CD14-positive monocyte (primary cell): ENCODE data around the gene SPHKAP. TPM values are rescaled to one million over a fixed set of nuclear protein-coding genes. Genes with fewer than 3 reads are reported as not detected.

ENCODE experiments used
- DNase-seq, 3 donors: peaks; one replicate each; pipeline ENCODE4 v3.0.0-alpha.2; 2011 to 2022
- H2AFZ ChIP-seq: 2 replicates; pipeline ENCODE4 v1.6.0; 2012; ENCODE audit warnings: mild to moderate bottlenecking, low read depth, low read length, inconsistent platforms; ENCODE audit not compliant: insufficient read depth, poor library complexity, severe bottlenecking
- H3K27ac ChIP-seq, 2 donors: 1 replicate in 1 of 2; 2 replicates in 1 of 2; pipeline ENCODE4 v1.5.1; 2012 to 2013; ENCODE audit warnings: low read length in 2 of 2, control low read depth in 1 of 2, inconsistent platforms in 1 of 2, low read depth in 1 of 2, mild to moderate bottlenecking in 1 of 2
- H3K27me3 ChIP-seq, 2 donors: one replicate each; pipeline versions ENCODE4 v1.6.0 to v1.6.1; 2011 to 2013; ENCODE audit warnings: low read length in 2 of 2; ENCODE audit not compliant: control insufficient read depth in 2 of 2, insufficient read depth in 2 of 2
- H3K36me3 ChIP-seq, 2 donors: replicated peaks in 1 of 2; 1 replicate in 1 of 2; 2 replicates in 1 of 2; pipeline versions ENCODE4 v1.5.1 to v1.6.1; 2012 to 2013; ENCODE audit warnings: low read length in 2 of 2, control low read depth in 1 of 2, inconsistent platforms in 1 of 2, mild to moderate bottlenecking in 1 of 2; ENCODE audit not compliant: insufficient read depth in 2 of 2, control insufficient read depth in 1 of 2
- H3K4me1 ChIP-seq, 2 donors: 1 replicate in 1 of 2; 2 replicates in 1 of 2; pipeline versions ENCODE4 v1.5.1 to v1.6.1; 2012 to 2013; ENCODE audit warnings: low read length in 2 of 2, control low read depth in 1 of 2, inconsistent platforms in 1 of 2, mild to moderate bottlenecking in 1 of 2, moderate library complexity in 1 of 2; ENCODE audit not compliant: insufficient read depth in 2 of 2, control insufficient read depth in 1 of 2
- H3K4me2 ChIP-seq: replicated peaks from 2 replicates; pipeline ENCODE3; 2012; ENCODE audit warnings: low read length, moderate library complexity, mild to moderate bottlenecking; ENCODE audit not compliant: poor library complexity, severe bottlenecking; ENCODE audit errors: extremely low read depth
- H3K4me3 ChIP-seq, 3 experiments: fragments of 200-600 bp in 1 of 3; sonication (generic) in 1 of 3; replicated peaks in 1 of 3; 1 replicate in 2 of 3; 2 replicates in 1 of 3; pipeline ENCODE4 v1.5.1; 2011 to 2013; ENCODE audit warnings: low read length in 3 of 3, mild to moderate bottlenecking in 3 of 3, control low read depth in 2 of 3, low read depth in 2 of 3, inconsistent platforms in 1 of 3, moderate library complexity in 1 of 3
- H3K79me2 ChIP-seq: 2 replicates; pipeline ENCODE4 v1.6.0; 2012; ENCODE audit warnings: mild to moderate bottlenecking, control low read depth, inconsistent platforms, low read length, moderate library complexity; ENCODE audit not compliant: insufficient read depth
- H3K9ac ChIP-seq: 2 replicates; pipeline ENCODE4 v1.6.0; 2017; ENCODE audit warnings: low read length, mild to moderate bottlenecking; ENCODE audit not compliant: insufficient read depth, poor library complexity, severe bottlenecking
- H3K9me3 ChIP-seq, 2 donors: replicated peaks in 1 of 2; 1 replicate in 1 of 2; 2 replicates in 1 of 2; pipeline versions ENCODE4 v1.5.1 to v1.6.1; 2012 to 2013; ENCODE audit warnings: low read length in 2 of 2, control low read depth in 1 of 2; ENCODE audit not compliant: control insufficient read depth in 1 of 2, insufficient read depth in 1 of 2
- H4K20me1 ChIP-seq: 2 replicates; pipeline ENCODE4 v1.6.0; 2012; ENCODE audit warnings: mild to moderate bottlenecking, low read length, control low read depth, moderate library complexity; ENCODE audit not compliant: insufficient read depth
- H3K27ac Mint-ChIP-seq, 7 donors: one replicate each; pipeline ENCODE4 v1.8.0; 2020; ENCODE audit warnings: mild to moderate bottlenecking in 7 of 7, mixed read lengths in 7 of 7, moderate library complexity in 6 of 7, inconsistent platforms in 2 of 7
- H3K27me3 Mint-ChIP-seq, 3 donors: one replicate each; pipeline ENCODE4 v1.8.0; 2021 to 2022; ENCODE audit warnings: low read depth in 3 of 3, mild to moderate bottlenecking in 3 of 3, mixed read lengths in 3 of 3, moderate library complexity in 3 of 3, inconsistent platforms in 1 of 3
- H3K36me3 Mint-ChIP-seq, 2 donors: one replicate each; pipeline ENCODE4 v1.8.0; 2020; ENCODE audit warnings: mixed read lengths in 2 of 2, inconsistent platforms in 1 of 2, mild to moderate bottlenecking in 1 of 2
- H3K4me1 Mint-ChIP-seq: one replicate; pipeline ENCODE4 v1.8.0; 2020; ENCODE audit warnings: mild to moderate bottlenecking, mixed read lengths
- H3K4me3 Mint-ChIP-seq, 2 donors: one replicate each; pipeline ENCODE4 v1.8.0; 2020; ENCODE audit warnings: mild to moderate bottlenecking in 2 of 2, mixed read lengths in 2 of 2, moderate library complexity in 1 of 2
- H3K9me3 Mint-ChIP-seq, 7 donors: one replicate each; pipeline ENCODE4 v1.8.0; 2020 to 2022; ENCODE audit warnings: mixed read lengths in 7 of 7, mild to moderate bottlenecking in 6 of 7, moderate library complexity in 6 of 7, inconsistent platforms in 2 of 7
- CTCF ChIP-seq: fragments of 200-600 bp; IDR thresholded peaks from one replicate; pipeline ENCODE4 v1.8.0; 2022; ENCODE audit warnings: antibody characterized with exemption, mild to moderate bottlenecking
- WGBS: methylation state at CpG from one replicate; pipeline ENCODE4 v1.1.5; 2013; ENCODE audit warnings: missing lambda C conversion rate; ENCODE audit not compliant: insufficient coverage; 5-methylcytosine and 5-hydroxymethylcytosine counted together
- intact Hi-C, 2 donors: fragments of 100-400 bp; cut with micrococcal nuclease; formaldehyde crosslinking; loops; one replicate each; pipeline versions ENCODE4 v1.15.0 to v1.15.1; 2023
- polyA plus RNA-seq, 3 donors: library from polyadenylated mRNA; depleted of rRNA in 1 of 3; unstranded in 2 of 3; stranded (reverse) in 1 of 3; fragments of 300-500 nt in 2 of 3; fragments of >200 nt in 1 of 3; fragmentation: Illumina TruSeq in 2 of 3; gene quantifications; 1 replicate in 2 of 3; 2 replicates in 1 of 3; pipeline ENCODE4 v1.2.3, GENCODE V29; 2012 to 2021

The SPHKAP gene
- polyA plus RNA-seq, 3 donors: not detected

GRCh38 chr2:228126401-228126800 lies 55.1 kb downstream of the SPHKAP start:
- Histone ChIP-seq H2AFZ (no peak overlapping the region), H3K4me1 (no peaks in the 10 kb centered on the region), H3K27me3 (no peaks in the 10 kb centered on the region), H3K27ac (no peak overlapping the region), H3K4me2 (no peak overlapping the region), H3K4me3 (no peak overlapping the region), H3K79me2 (no peaks in the 10 kb centered on the region), H4K20me1 (no peaks in the 10 kb centered on the region), H3K36me3 (no peaks in the 10 kb centered on the region), H3K9me3 (no peaks in the 10 kb centered on the region), H3K9ac (no peak overlapping the region)
- no peak overlapping the region for H3K27ac Mint-ChIP-seq
- no peaks in the 10 kb centered on the region for H3K36me3 Mint-ChIP-seq
- no peak for DNase-seq
- peaks cover 0 to 2% (median 0%) of the 10 kb centered on the region in 3 donors for H3K27me3 Mint-ChIP-seq
- WGBS: no CpG with 5 or more reads among the region's 1 CpG
- intact Hi-C loops: no loop called here
- no peak overlapping the region for H3K4me3 Mint-ChIP-seq
- peaks cover 0 to 9% (median 1%) of the 10 kb centered on the region in 7 donors for H3K9me3 Mint-ChIP-seq
- TF ChIP-seq CTCF: no peak
- H3K4me1 Mint-ChIP-seq: no peaks in the 10 kb centered on the region

- no peak for TF ChIP-seq CTCF
These were observed 62.5 kb downstream of the SPHKAP start for GRCh38 chr2:228118940-228119339.

More at GRCh38 chr2:228118940-228119339, 62.5 kb downstream of the SPHKAP start:
- H3K4me3 Mint-ChIP-seq: no peak overlapping the region
- Histone ChIP-seq H3K4me3 (no peak overlapping the region), H3K4me2 (no peak overlapping the region), H3K36me3 (no peaks in the 10 kb centered on the region), H3K9ac (no peak overlapping the region), H3K27ac (no peak overlapping the region), H3K27me3 (no peaks in the 10 kb centered on the region), H3K79me2 (no peaks in the 10 kb centered on the region), H4K20me1 (no peaks in the 10 kb centered on the region), H3K4me1 (no peaks in the 10 kb centered on the region), H2AFZ (no peak overlapping the region), H3K9me3 (no peaks in the 10 kb centered on the region)
- intact Hi-C loops: no loop called here
- no peaks in the 10 kb centered on the region for H3K4me1 Mint-ChIP-seq
- H3K27ac Mint-ChIP-seq: no peak overlapping the region
- DNase-seq: no peak
- H3K36me3 Mint-ChIP-seq: no peaks in the 10 kb centered on the region
- H3K27me3 Mint-ChIP-seq: peaks cover 0 to 2% (median 1%) of the 10 kb centered on the region in 3 donors
- WGBS: 28% methylated on average over 2 of the region's 2 CpGs
- H3K9me3 Mint-ChIP-seq: peaks cover 0 to 8% (median 2%) of the 10 kb centered on the region in 7 donors
